Natural killer cell (primary cell): ENCODE measurements around the gene DVL2. TPM values are rescaled to one million over a fixed set of nuclear protein-coding genes. Genes with fewer than 3 reads are reported as not detected.

Experiments
- ATAC-seq, 3 donors: fragments of 150-1000 bp in 2 of 3; fragments of 200-7000 bp in 1 of 3; cut with Tn5 transposase; 1 replicate in 1 of 3; 2 replicates in 2 of 3; pipeline ENCODE4 v1.10.0; 2021; ENCODE audit warnings: mild to moderate bottlenecking in 2 of 3, moderate library complexity in 2 of 3
- DNase-seq, 2 donors: peaks; one replicate each; pipeline versions ENCODE4 v3.0.0 to v3.0.0-alpha.2; 2013 to 2021; ENCODE audit warnings: mixed read lengths in 1 of 2
- H3K27ac ChIP-seq: one replicate; pipeline ENCODE4 v1.5.1; 2013; ENCODE audit warnings: mild to moderate bottlenecking, low read length
- H3K27me3 ChIP-seq: one replicate; pipeline ENCODE4 v1.6.1; 2013; ENCODE audit warnings: low read length; ENCODE audit not compliant: control insufficient read depth, insufficient read depth
- H3K36me3 ChIP-seq: one replicate; pipeline ENCODE4 v1.6.1; 2013; ENCODE audit warnings: low read length; ENCODE audit not compliant: control insufficient read depth, insufficient read depth
- H3K4me1 ChIP-seq: one replicate; pipeline ENCODE4 v1.6.1; 2013; ENCODE audit warnings: low read length; ENCODE audit not compliant: control insufficient read depth, insufficient read depth
- H3K4me3 ChIP-seq: one replicate; pipeline ENCODE4 v1.5.1; 2013; ENCODE audit warnings: low read length
- H3K9me3 ChIP-seq: one replicate; pipeline ENCODE4 v1.6.1; 2013; ENCODE audit warnings: low read length; ENCODE audit not compliant: control insufficient read depth, insufficient read depth
- H3K27ac Mint-ChIP-seq, 2 donors: one replicate each; pipeline ENCODE4 v1.8.0; 2022; ENCODE audit warnings: mild to moderate bottlenecking in 2 of 2, mixed read lengths in 2 of 2, moderate library complexity in 1 of 2
- H3K27me3 Mint-ChIP-seq, 2 donors: one replicate each; pipeline ENCODE4 v1.8.0; 2022; ENCODE audit warnings: low read depth in 2 of 2, mixed read lengths in 2 of 2
- H3K36me3 Mint-ChIP-seq: one replicate; pipeline ENCODE4 v1.8.0; 2022; ENCODE audit warnings: mixed read lengths
- H3K4me1 Mint-ChIP-seq, 2 donors: one replicate each; pipeline ENCODE4 v1.8.0; 2022; ENCODE audit warnings: mixed read lengths in 2 of 2
- H3K4me3 Mint-ChIP-seq: one replicate; pipeline ENCODE4 v1.8.0; 2022; ENCODE audit warnings: mild to moderate bottlenecking, moderate library complexity, mixed read lengths
- H3K9me3 Mint-ChIP-seq, 2 donors: one replicate each; pipeline ENCODE4 v1.8.0; 2022; ENCODE audit warnings: mixed read lengths in 2 of 2
- CTCF ChIP-seq: fragments of 200-600 bp; IDR thresholded peaks from one replicate; pipeline ENCODE4 v1.8.0; 2022; ENCODE audit warnings: antibody characterized with exemption
- WGBS: methylation state at CpG from one replicate; pipeline ENCODE4 v1.1.7; 2013; ENCODE audit warnings: missing lambda C conversion rate; ENCODE audit not compliant: insufficient coverage; 5-methylcytosine and 5-hydroxymethylcytosine counted together
- intact Hi-C: fragments of 100-400 bp; cut with micrococcal nuclease; formaldehyde crosslinking; loops from one replicate; pipeline ENCODE4 v1.14.2; 2022
- total RNA-seq, 4 donors: library from RNA; stranded (reverse); fragments of 120-200 nt in 1 of 4; gene quantifications; one replicate each; pipeline versions ENCODE4 v1.2.3 to v1.2.4, GENCODE V29; 2013 to 2022

The DVL2 gene
- total RNA-seq, 3 donors from 2014 or later (not counting 1 experiment from before 2014, with no cell fraction given), result 46.5 to 66.6 (median 61.5) TPM

DNA sequence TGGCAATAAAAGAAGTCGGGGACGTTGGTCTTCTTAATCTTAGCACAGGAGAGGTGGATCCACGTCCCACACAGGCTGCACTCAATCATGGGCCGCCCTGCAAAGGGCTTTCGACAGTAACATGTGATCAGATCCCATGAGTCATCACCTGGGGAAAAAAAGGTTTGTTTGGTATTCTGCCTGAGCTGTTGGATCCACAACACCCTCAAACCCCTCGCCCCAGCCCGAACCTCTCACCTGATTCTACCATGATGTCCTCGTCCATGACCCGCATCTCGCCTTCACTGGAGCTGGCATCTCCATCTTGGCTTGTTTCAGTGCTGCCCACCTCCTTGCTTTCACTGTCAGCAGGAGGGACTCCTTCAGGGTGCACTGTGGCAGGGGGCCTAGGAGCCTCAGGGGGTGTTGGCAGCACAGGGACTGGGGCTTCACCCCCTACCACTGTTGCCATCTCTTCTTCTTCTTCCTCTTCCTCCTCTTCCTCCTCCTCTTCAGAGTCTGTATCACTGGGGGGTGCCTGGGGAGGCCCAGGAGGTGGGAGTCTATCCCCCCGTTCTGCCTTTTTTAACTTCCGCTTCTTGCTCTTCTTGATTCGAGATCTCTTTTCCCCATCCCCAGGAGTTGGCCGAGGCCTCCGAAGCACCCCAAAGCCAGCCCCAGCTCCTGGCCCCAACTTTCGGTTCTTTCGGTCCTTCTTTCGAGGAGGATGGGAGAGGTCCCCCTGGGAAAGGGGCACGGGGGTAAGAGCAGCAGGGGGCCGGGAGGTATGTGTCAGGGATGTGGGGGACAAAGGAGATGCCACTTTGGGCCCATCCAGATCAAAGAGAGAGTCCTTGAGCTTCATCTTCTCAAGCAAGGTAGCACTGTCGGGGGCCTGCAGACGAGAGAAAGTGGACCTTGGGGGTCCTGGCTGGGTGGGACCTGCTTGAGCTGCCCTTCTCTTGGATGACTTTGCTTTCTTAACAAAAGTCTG, 1.7 kb upstream of the DVL2 start:
- Histone ChIP-seq H3K9me3 (no peaks in the 10 kb centered on the region), H3K27me3 (no peaks in the 10 kb centered on the region), H3K4me1 (peaks cover 50% of the 10 kb centered on the region), H3K4me3 (no peak overlapping the region), H3K27ac (no peak overlapping the region), H3K36me3 (peaks cover 24% of the 10 kb centered on the region)
- no peaks in the 10 kb centered on the region for H3K36me3 Mint-ChIP-seq
- peak overlapping the region; percentile 58 for H3K4me3 Mint-ChIP-seq
- WGBS, result 90% methylated on average over 22 of the region's 22 CpGs
- no peak for TF ChIP-seq CTCF
- H3K27me3 Mint-ChIP-seq, result no peaks in the 10 kb centered on the region
- intact Hi-C loops, result loop anchor here (2.0 kb wide), 1 partner anchor 21 kb away; no protein-coding TSS in a partner anchor
- DNase-seq (no peak), ATAC-seq (no peak)
- H3K4me1 Mint-ChIP-seq, result peaks cover 54 to 75% of the 10 kb centered on the region in 2 donors
- H3K27ac Mint-ChIP-seq, result peak overlapping the region; percentile 97 to 99
- no peaks in the 10 kb centered on the region for H3K9me3 Mint-ChIP-seq

GRCh38 chr17:7233701-7234082, 625 bp downstream of the DVL2 start:
- Mint-ChIP-seq H3K27me3 (no peaks in the 10 kb centered on the region), H3K36me3 (no peaks in the 10 kb centered on the region), H3K4me3 (peak overlapping the region; percentile 88)

GRCh38 chr17:7232114-7232513, 2.2 kb downstream of the DVL2 start:
- Mint-ChIP-seq H3K4me1 (peaks cover 36 to 57% of the 10 kb centered on the region in 2 donors), H3K9me3 (no peaks in the 10 kb centered on the region), H3K27ac (no peak overlapping the region), H3K27me3 (no peaks in the 10 kb centered on the region), H3K4me3 (peak overlapping the region; percentile 26), H3K36me3 (no peaks in the 10 kb centered on the region)
- WGBS, result 94% methylated on average over 5 of the region's 5 CpGs
- intact Hi-C loops, result loop anchor here (5.0 kb wide), 1 partner anchor 905 kb away; no protein-coding TSS in a partner anchor
- no peaks in the 10 kb centered on the region for H3K9me3 ChIP-seq
- no peak for ATAC-seq
- no peak for DNase-seq
- TF ChIP-seq CTCF, result no peak
- no peak overlapping the region for H3K4me3 ChIP-seq
- no peak overlapping the region for H3K27ac ChIP-seq
- peaks cover 46% of the 10 kb centered on the region for H3K36me3 ChIP-seq
- no peaks in the 10 kb centered on the region for H3K27me3 ChIP-seq
- H3K4me1 ChIP-seq, result peaks cover 31% of the 10 kb centered on the region

More at GRCh38 chr17:7233701-7234082, 625 bp downstream of the DVL2 start:
- no peak for DNase-seq
- H3K4me3 ChIP-seq, result peak overlapping the region; percentile 90
- H3K9me3 Mint-ChIP-seq, result no peaks in the 10 kb centered on the region
- peaks cover 31% of the 10 kb centered on the region for H3K36me3 ChIP-seq
- H3K9me3 ChIP-seq, result no peaks in the 10 kb centered on the region
- no peak for ATAC-seq
- H3K27me3 ChIP-seq, result no peaks in the 10 kb centered on the region
- 5% methylated on average over 9 of the region's 9 CpGs for WGBS
- peaks cover 37% of the 10 kb centered on the region for H3K4me1 ChIP-seq
- peak overlapping the region; percentile 92 to 97 for H3K27ac Mint-ChIP-seq
- H3K27ac ChIP-seq, result peak overlapping the region; percentile 63
- intact Hi-C loops, result loop anchor here (2.0 to 5.0 kb wide), 2 partner anchors 19 to 904 kb away; no protein-coding TSS in a partner anchor
- H3K4me1 Mint-ChIP-seq, result peaks cover 40 to 66% of the 10 kb centered on the region in 2 donors
- TF ChIP-seq CTCF, result no peak
